ENCODE measurements around the gene MRPL10. TPM values are rescaled to one million over a fixed set of nuclear protein-coding genes. Genes with fewer than 3 reads are reported as not detected.

Gene MRPL10
- total and polyA plus RNA-seq, 2 of the 8 experiments (the other 6 are each of a cell fraction or from before 2014, with no cell fraction given) = 85.3 to 214 TPM

DNA sequence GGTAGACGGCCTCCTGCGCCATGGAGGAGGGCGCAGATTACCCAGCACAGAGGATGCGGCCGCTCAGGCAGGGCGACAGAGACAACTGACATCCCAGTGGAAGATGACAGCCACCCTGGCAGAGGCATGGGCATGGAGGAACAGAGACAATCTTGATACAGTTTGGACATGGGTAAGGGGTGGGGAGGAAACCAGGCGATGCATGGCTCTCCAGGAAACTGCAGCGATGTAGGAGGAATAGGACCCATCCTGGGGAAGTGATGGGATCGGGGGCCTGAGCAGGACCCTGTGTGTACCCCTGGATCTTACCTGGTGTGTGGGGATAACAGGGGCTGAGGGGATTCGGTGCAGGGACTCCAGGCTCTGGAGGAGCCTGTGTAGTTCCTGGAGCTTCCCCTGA is 14.4 kb downstream of the MRPL10 start (continued):
- TF ChIP-seq SRF (IDR thresholded peaks at IDR 0.05; ENCODE audit: low read depth, low read length) = no peak

Measured in H1 (cell line).